CD8-positive, alpha-beta memory T cell (primary cell): ENCODE data around the gene NSG1. TPM values are rescaled to one million over a fixed set of nuclear protein-coding genes. Genes with fewer than 3 reads are reported as not detected.
A peak's percentile ranks its signal among the peaks of the same experiment; 100 is the strongest.

Experiments used
- CTCF ChIA-PET: fragments of 350-600 bp; sonication (Branson Sonifier 250); formaldehyde crosslinking; loops from one replicate; lab custom pipeline; 2021; ENCODE audit warnings: antibody characterized with exemption; lab: Charles Lee
- POLR2A ChIA-PET: fragments of 350-600 bp; sonication (Branson Sonifier 250); formaldehyde crosslinking; loops from one replicate; lab custom pipeline; 2021; ENCODE audit warnings: antibody characterized with exemption; lab: Charles Lee
- DNase-seq, 5 donors: peaks; one replicate each; pipeline versions ENCODE4 v3.0.0 to v3.0.0-alpha.2; 2020 to 2022; ENCODE audit warnings: mixed read lengths in 1 of 5
- H3K27ac ChIP-seq: one replicate; pipeline ENCODE4 v1.7.0; 2013; ENCODE audit warnings: low read depth, mild to moderate bottlenecking, low read length, moderate library complexity
- H3K27me3 ChIP-seq: 2 replicates; pipeline ENCODE4 v1.7.0; 2013; ENCODE audit warnings: low read length, mild to moderate bottlenecking; ENCODE audit not compliant: insufficient read depth, poor library complexity, severe bottlenecking
- H3K36me3 ChIP-seq: 2 replicates; pipeline ENCODE4 v1.7.0; 2013; ENCODE audit warnings: mild to moderate bottlenecking, low read length, moderate library complexity; ENCODE audit not compliant: insufficient read depth
- H3K4me1 ChIP-seq: 2 replicates; pipeline ENCODE4 v1.7.0; 2013; ENCODE audit warnings: mild to moderate bottlenecking, low read length, moderate library complexity; ENCODE audit not compliant: insufficient read depth
- H3K4me3 ChIP-seq: 2 replicates; pipeline ENCODE4 v1.7.0; 2013; ENCODE audit warnings: mild to moderate bottlenecking, low read length
- H3K9me3 ChIP-seq: 2 replicates; pipeline ENCODE4 v1.7.0; 2013; ENCODE audit warnings: mild to moderate bottlenecking, low read length
- H3K27ac Mint-ChIP-seq, 8 donors: one replicate each; pipeline ENCODE4 v1.8.0; 2020 to 2021; ENCODE audit warnings: mixed read lengths in 8 of 8, mild to moderate bottlenecking in 6 of 8, inconsistent platforms in 3 of 8, moderate library complexity in 3 of 8
- H3K27me3 Mint-ChIP-seq, 2 donors: one replicate each; pipeline ENCODE4 v1.8.0; 2020 to 2021; ENCODE audit warnings: mixed read lengths in 2 of 2, mild to moderate bottlenecking in 1 of 2, moderate library complexity in 1 of 2
- H3K36me3 Mint-ChIP-seq, 3 donors: one replicate each; pipeline ENCODE4 v1.8.0; 2020 to 2021; ENCODE audit warnings: mixed read lengths in 3 of 3, inconsistent platforms in 1 of 3, mild to moderate bottlenecking in 1 of 3
- H3K4me1 Mint-ChIP-seq, 3 donors: one replicate each; pipeline ENCODE4 v1.8.0; 2020 to 2021; ENCODE audit warnings: mixed read lengths in 3 of 3, inconsistent platforms in 1 of 3, mild to moderate bottlenecking in 1 of 3
- H3K4me3 Mint-ChIP-seq, 7 donors: one replicate each; pipeline ENCODE4 v1.8.0; 2020 to 2021; ENCODE audit warnings: mixed read lengths in 7 of 7, mild to moderate bottlenecking in 6 of 7, moderate library complexity in 4 of 7, inconsistent platforms in 2 of 7
- H3K9me3 Mint-ChIP-seq, 5 donors: one replicate each; pipeline ENCODE4 v1.8.0; 2020 to 2022; ENCODE audit warnings: mixed read lengths in 5 of 5, mild to moderate bottlenecking in 3 of 5, moderate library complexity in 2 of 5, inconsistent platforms in 1 of 5
- polyA plus RNA-seq: library from polyadenylated mRNA; unstranded; fragments of 300-500 nt; fragmentation: Illumina TruSeq; gene quantifications from one replicate; pipeline ENCODE4 v1.2.3, GENCODE V29; 2021
- total RNA-seq, 2 experiments: library from RNA; stranded (reverse); gene quantifications; one replicate each; pipeline ENCODE4 v1.2.3, GENCODE V29; 2021

The NSG1 gene
- total and polyA plus RNA-seq, 3 experiments from 2014 or later, result 15.1 to 49.8 (median 16.3) TPM

DNA sequence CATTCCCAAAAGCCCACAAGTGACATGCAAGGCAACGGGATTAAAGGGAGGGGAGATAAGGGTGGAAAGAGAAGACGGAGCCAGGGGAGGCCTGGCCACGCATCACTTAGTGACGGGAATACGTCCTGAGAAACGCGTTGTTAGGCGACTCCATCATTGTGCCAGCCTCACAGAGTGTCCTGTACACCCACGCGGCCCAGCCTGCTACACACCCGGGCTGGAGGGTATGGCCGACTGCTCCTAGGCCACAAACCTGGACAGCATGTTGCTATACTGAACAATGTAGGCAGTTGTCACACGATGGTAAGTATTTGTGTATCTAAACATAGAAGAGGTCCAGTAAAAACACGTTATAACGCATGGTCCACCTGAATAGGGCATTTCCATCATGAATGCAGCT, 23.4 kb downstream of the NSG1 start:
- CTCF ChIA-PET, result no interaction called here

DNA sequence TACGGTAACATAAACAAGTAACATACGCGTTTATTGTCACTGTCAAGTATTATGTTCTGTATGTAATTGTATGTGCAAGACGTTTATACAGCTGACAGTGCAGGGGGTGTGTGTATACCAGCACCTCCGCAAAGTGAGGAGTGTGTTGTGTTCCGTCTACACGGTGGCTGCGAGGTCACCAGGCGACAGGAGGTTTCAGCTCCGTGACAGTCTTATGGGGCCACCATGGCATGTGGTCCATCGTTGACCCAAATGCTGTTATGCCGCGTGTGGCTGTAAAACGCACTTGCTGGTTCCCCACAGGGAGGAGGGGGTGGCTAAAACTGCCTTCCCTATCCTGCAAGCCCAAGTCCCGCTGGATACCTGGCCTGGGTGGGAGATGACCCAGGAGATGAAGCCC, 25.0 kb downstream of the NSG1 start:
- Mint-ChIP-seq H3K9me3 (peaks cover 0 to 2% (median 0%) of the 10 kb centered on the region in 5 donors), H3K27ac (no peak overlapping the region), H3K36me3 (peaks cover 2 to 44% (median 7%) of the 10 kb centered on the region in 3 donors), H3K4me3 (no peak overlapping the region), H3K27me3 (no peaks in the 10 kb centered on the region), H3K4me1 (peaks cover 0 to 5% (median 3%) of the 10 kb centered on the region in 3 donors)
- Histone ChIP-seq H3K4me3 (no peak overlapping the region), H3K27me3 (no peaks in the 10 kb centered on the region), H3K36me3 (peaks cover 6% of the 10 kb centered on the region), H3K4me1 (no peaks in the 10 kb centered on the region), H3K27ac (no peak overlapping the region), H3K9me3 (no peaks in the 10 kb centered on the region)
- ChIA-PET CTCF (no interaction called here), POLR2A (no interaction called here)
- no peak for DNase-seq

More for the DNA sequence above, 23.4 kb downstream of the NSG1 start:
- Histone ChIP-seq H3K4me1 (no peaks in the 10 kb centered on the region), H3K36me3 (peaks cover 6% of the 10 kb centered on the region), H3K9me3 (no peaks in the 10 kb centered on the region), H3K27me3 (no peaks in the 10 kb centered on the region), H3K27ac (no peak overlapping the region), H3K4me3 (no peak overlapping the region)
- Mint-ChIP-seq H3K4me1 (no peaks in the 10 kb centered on the region), H3K27ac (peak overlapping the region in 1 of 8 donors; percentile 38), H3K27me3 (peaks cover 0 to 2% of the 10 kb centered on the region in 2 donors), H3K9me3 (no peaks in the 10 kb centered on the region), H3K36me3 (peaks cover 0 to 33% (median 2%) of the 10 kb centered on the region in 3 donors), H3K4me3 (no peak overlapping the region)
- no peak for DNase-seq
- POLR2A ChIA-PET, result no interaction called here

- Histone ChIP-seq H3K4me1 (no peaks in the 10 kb centered on the region), H3K27me3 (no peaks in the 10 kb centered on the region), H3K4me3 (no peak overlapping the region), H3K36me3 (peaks cover 6% of the 10 kb centered on the region), H3K9me3 (no peaks in the 10 kb centered on the region), H3K27ac (no peak overlapping the region)
- peaks cover 0 to 2% (median 0%) of the 10 kb centered on the region in 5 donors for H3K9me3 Mint-ChIP-seq
- peak overlapping the region in 4 of 8 donors; percentile 15 to 55 (median 42) for H3K27ac Mint-ChIP-seq
- DNase-seq, result no peak
- ChIA-PET CTCF (interaction anchor here (1.3 to 1.4 kb wide), 2 partner anchors 18 to 95 kb away, joined by 3 to 4 read pairs; no protein-coding TSS in a partner anchor), POLR2A (no interaction called here)
- H3K27me3 Mint-ChIP-seq, result no peaks in the 10 kb centered on the region
- H3K4me3 Mint-ChIP-seq, result no peak overlapping the region
- H3K36me3 Mint-ChIP-seq, result peaks cover 2 to 51% (median 7%) of the 10 kb centered on the region in 3 donors
- H3K4me1 Mint-ChIP-seq, result peaks cover 2 to 14% (median 12%) of the 10 kb centered on the region in 3 donors
These were observed 25.9 kb downstream of the NSG1 start for GRCh38 chr4:4412641-4413372.

DNA sequence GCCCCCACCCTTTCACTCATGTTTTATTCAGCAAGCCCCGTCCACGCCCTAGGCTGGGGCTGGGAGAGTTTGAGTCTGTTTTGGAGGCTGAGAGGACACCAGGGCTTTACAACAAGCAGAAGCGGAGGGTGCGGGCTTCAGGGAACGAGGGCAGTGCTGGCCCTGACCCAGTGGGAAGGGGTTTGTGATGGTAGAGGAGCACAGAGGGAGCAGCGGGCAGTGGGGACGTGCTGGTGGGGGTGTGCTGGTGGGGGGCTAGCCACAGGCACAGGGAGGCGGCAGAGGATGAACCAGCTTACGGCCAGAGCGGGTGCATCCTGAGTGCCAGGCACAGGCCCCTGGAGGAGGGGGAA, 26.4 kb downstream of the NSG1 start:
- Mint-ChIP-seq H3K27ac (peak overlapping the region in 6 of 8 donors; percentile 15 to 70 (median 54)), H3K27me3 (no peaks in the 10 kb centered on the region), H3K36me3 (peaks cover 2 to 56% (median 7%) of the 10 kb centered on the region in 3 donors), H3K9me3 (peaks cover 0 to 2% (median 0%) of the 10 kb centered on the region in 5 donors), H3K4me3 (no peak overlapping the region), H3K4me1 (peaks cover 7 to 19% (median 18%) of the 10 kb centered on the region in 3 donors)
- H3K27ac ChIP-seq, result no peak overlapping the region
- no peak overlapping the region for H3K4me3 ChIP-seq
- DNase-seq, result no peak
- peaks cover 6% of the 10 kb centered on the region for H3K36me3 ChIP-seq
- peaks cover 5% of the 10 kb centered on the region for H3K4me1 ChIP-seq
- H3K27me3 ChIP-seq, result no peaks in the 10 kb centered on the region
- H3K9me3 ChIP-seq, result no peaks in the 10 kb centered on the region
- ChIA-PET POLR2A (no interaction called here), CTCF (interaction anchor here (1.3 to 1.4 kb wide), 2 partner anchors 18 to 95 kb away, joined by 3 to 4 read pairs; no protein-coding TSS in a partner anchor)

- H3K36me3 ChIP-seq, result peaks cover 6% of the 10 kb centered on the region
- CTCF ChIA-PET, result interaction anchor here (0.9 to 1.4 kb wide), 3 partner anchors 12 to 96 kb away, joined by 3 to 4 read pairs (median 3); no protein-coding TSS in a partner anchor
- no peak overlapping the region for H3K4me3 ChIP-seq
- POLR2A ChIA-PET, result no interaction called here
- peaks cover 4 to 61% (median 7%) of the 10 kb centered on the region in 3 donors for H3K36me3 Mint-ChIP-seq
- H3K27me3 ChIP-seq, result no peaks in the 10 kb centered on the region
- H3K4me1 ChIP-seq, result peaks cover 9% of the 10 kb centered on the region
- H3K9me3 Mint-ChIP-seq, result peaks cover 0 to 2% (median 0%) of the 10 kb centered on the region in 5 donors
- no peaks in the 10 kb centered on the region for H3K27me3 Mint-ChIP-seq
- H3K4me1 Mint-ChIP-seq, result peaks cover 12 to 24% (median 22%) of the 10 kb centered on the region in 3 donors
- no peak overlapping the region for H3K4me3 Mint-ChIP-seq
- no peaks in the 10 kb centered on the region for H3K9me3 ChIP-seq
- H3K27ac ChIP-seq, result no peak overlapping the region
- no peak for DNase-seq
- H3K27ac Mint-ChIP-seq, result peak overlapping the region in 3 of 8 donors; percentile 47 to 70 (median 66)
These were observed 26.9 kb downstream of the NSG1 start for GRCh38 chr4:4413806-4414205.

DNA sequence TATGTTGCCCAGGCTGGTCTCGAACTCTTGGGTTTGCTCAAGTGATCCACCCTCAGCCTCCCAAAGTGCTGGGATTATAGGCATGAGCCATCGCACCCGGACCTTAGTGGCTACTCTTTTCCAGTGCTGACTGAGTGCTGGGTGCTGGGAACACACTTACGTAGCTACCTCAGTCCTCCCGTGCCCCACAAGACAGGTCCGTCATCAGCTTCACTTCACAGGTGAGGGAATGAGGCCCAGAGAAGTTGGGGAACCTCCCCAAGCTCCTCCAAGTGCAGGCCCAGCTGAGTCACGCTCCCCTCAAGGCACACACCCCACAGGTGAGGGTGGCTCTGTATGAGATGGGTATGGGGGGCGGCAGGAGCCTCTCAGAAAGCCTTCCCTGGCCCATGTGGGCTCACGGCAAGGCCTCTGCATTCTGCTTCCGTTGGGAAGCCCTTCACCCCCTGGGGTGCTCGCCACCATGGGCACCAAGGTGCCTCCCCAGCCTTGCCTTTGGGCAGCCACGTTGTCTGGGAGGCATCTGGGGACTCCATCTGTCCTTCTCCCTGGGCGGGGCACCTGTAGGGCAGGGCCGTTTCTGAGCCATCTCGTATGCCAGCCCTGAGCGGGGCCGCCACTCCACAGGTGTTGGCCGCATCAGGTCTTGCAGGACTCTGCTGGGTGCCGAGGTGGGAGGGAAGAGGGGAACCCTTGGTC, 28.4 kb downstream of the NSG1 start:
- Mint-ChIP-seq H3K9me3 (peaks cover 0 to 2% (median 0%) of the 10 kb centered on the region in 5 donors), H3K27me3 (no peaks in the 10 kb centered on the region), H3K4me1 (peaks cover 20 to 36% (median 34%) of the 10 kb centered on the region in 3 donors), H3K4me3 (no peak overlapping the region), H3K27ac (peak overlapping the region in 1 of 8 donors; percentile 50), H3K36me3 (peaks cover 7 to 65% (median 8%) of the 10 kb centered on the region in 3 donors)
- H3K36me3 ChIP-seq, result peaks cover 12% of the 10 kb centered on the region
- no peak overlapping the region for H3K4me3 ChIP-seq
- no peaks in the 10 kb centered on the region for H3K9me3 ChIP-seq
- DNase-seq, result no peak
- H3K4me1 ChIP-seq, result peaks cover 19% of the 10 kb centered on the region
- H3K27ac ChIP-seq, result no peak overlapping the region
- ChIA-PET CTCF (no interaction called here), POLR2A (no interaction called here)
- H3K27me3 ChIP-seq, result no peaks in the 10 kb centered on the region

DNA sequence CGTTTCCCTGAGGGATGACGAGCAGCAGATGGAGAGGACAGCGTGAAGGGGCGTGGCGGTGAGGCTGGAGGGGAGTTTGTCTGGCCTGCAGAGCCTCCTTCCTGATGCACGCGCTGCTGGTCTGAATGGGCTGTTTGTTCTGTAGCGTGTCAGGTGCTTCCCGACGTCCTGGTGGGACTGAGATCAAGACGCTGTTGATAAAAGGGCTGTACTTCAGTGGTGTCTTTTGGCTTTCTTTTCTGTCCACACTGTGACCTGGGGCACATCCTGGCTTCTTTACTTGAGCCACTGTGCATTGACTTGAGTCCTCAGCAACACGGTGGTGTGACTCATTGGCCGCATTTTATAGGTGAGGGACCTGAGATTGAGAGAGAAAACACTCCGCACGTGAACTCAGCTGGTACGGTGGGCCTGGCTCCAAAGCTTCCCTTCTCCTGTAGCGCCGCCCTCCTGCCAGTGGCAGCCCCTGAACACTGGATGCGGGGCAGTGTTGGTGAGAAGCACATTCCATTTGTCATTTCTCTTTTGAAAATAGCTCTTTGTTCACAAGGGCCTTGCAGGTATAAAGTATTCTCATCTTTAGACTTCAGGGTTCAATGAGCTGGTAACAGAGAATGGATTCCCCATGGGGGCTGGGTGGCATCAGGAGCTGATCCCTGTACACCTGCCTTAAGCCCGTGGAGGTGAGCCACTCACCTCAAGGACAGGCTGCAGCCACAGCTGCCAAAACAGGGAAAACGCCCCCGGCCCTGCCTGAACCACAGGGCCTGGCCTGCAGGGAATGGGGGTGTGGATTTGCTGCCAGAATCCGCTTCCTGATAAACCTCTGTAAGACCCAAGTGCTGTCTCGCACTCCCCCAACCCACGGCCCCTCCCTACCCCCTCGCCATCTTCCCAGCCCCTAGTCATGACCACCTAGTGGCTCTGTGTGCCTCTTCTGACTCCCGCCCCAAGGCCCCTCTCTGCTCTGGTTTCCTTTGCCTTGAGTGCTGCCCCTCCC, 29.2 kb downstream of the NSG1 start:
- POLR2A ChIA-PET, result no interaction called here
- H3K27ac ChIP-seq, result no peak overlapping the region
- peaks cover 0 to 2% (median 0%) of the 10 kb centered on the region in 5 donors for H3K9me3 Mint-ChIP-seq
- no peaks in the 10 kb centered on the region for H3K9me3 ChIP-seq
- H3K4me1 Mint-ChIP-seq, result peaks cover 20 to 36% (median 34%) of the 10 kb centered on the region in 3 donors
- H3K27me3 ChIP-seq, result no peaks in the 10 kb centered on the region
- H3K27me3 Mint-ChIP-seq, result no peaks in the 10 kb centered on the region
- no peak overlapping the region for H3K4me3 Mint-ChIP-seq
- peaks cover 10 to 67% (median 10%) of the 10 kb centered on the region in 3 donors for H3K36me3 Mint-ChIP-seq
- H3K36me3 ChIP-seq, result peaks cover 14% of the 10 kb centered on the region
- CTCF ChIA-PET, result interaction anchor here (0.9 kb wide), 1 partner anchor 15 kb away, joined by 3 read pairs; no protein-coding TSS in a partner anchor
- DNase-seq, result no peak
- peaks cover 19% of the 10 kb centered on the region for H3K4me1 ChIP-seq
- peak overlapping the region in 1 of 8 donors; percentile 68 for H3K27ac Mint-ChIP-seq
- H3K4me3 ChIP-seq, result no peak overlapping the region
